AG09319 (cell line): Measurements from ENCODE around the gene RFTN1.

Experiments
- DNase-seq: peaks from one replicate; pipeline ENCODE4 v3.0.0-alpha.2; 2010; ENCODE audit warnings: low read depth; ENCODE audit errors: extremely low read depth
- TF ChIP-seq, protein P1 (sequence below): IDR thresholded peaks from 2 replicates; pipeline ENCODE4 v1.5.1; 2011; ENCODE audit warnings: low read depth, mild to moderate bottlenecking, inconsistent platforms, low read length, moderate library complexity

The RFTN1 gene

DNA sequence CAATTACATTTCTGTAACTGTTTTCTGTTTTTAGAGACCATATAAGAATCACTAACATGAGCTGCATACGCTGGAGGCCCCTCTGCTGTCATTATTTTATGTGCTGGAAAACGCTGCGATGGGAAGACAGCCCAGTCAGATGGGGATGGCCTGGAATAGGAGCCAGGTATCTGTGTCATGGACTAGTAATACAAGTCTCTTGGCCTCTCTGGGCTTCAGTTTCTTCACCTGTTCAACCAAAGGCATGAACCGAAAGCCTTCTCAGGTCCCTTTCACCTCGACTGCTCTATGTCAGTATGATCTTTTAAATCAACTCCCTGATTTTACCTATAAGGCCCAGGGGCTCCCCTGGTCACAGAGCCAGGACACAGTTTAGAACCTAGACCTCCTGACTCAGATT is 14.6 kb upstream of the RFTN1 start:
- TF ChIP-seq, protein P1, sequence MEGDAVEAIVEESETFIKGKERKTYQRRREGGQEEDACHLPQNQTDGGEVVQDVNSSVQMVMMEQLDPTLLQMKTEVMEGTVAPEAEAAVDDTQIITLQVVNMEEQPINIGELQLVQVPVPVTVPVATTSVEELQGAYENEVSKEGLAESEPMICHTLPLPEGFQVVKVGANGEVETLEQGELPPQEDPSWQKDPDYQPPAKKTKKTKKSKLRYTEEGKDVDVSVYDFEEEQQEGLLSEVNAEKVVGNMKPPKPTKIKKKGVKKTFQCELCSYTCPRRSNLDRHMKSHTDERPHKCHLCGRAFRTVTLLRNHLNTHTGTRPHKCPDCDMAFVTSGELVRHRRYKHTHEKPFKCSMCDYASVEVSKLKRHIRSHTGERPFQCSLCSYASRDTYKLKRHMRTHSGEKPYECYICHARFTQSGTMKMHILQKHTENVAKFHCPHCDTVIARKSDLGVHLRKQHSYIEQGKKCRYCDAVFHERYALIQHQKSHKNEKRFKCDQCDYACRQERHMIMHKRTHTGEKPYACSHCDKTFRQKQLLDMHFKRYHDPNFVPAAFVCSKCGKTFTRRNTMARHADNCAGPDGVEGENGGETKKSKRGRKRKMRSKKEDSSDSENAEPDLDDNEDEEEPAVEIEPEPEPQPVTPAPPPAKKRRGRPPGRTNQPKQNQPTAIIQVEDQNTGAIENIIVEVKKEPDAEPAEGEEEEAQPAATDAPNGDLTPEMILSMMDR, result no peak
- DNase-seq, result no peak

DNA sequence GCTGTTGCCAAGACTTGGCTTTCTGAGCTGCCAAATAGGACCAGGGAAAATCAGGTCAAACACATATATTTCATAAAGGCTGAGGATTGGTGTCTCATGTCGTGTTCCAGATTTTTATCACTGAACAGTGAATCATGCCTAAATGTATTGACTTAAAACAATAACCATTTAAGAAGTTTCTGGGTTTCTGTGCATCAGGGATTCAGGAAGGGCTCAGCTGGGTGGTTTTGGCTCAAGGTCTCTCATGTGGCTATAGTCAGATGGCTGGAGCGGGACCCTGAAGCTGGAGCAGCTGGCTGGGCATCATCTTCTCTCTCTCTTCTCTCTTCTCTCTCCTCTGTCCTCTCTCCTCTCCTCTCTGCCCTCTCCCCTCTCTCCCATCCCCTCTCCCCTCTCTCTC is 10.7 kb upstream of the RFTN1 start:
- DNase-seq, result no peak
- TF ChIP-seq, protein P1, result no peak

DNA sequence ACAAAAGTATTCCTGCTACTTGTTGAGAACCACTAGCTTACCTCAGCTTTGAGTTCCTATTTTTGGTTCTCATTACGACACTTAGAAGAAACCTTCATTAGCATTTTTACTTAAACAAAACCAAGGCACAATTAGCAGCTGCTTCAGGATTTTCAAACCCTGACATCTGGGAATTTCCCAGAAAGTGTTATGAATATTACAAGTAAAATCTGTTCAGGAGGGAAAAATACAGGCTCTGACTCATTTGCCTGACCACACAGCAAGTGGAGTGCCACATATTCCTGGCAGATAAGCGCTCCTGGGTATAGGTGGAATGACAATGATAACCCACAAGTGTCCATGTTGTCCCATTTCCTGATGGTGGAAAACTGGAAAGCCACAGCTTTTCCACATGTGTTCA is 10.3 kb upstream of the RFTN1 start:
- DNase-seq, result no peak
- TF ChIP-seq, protein P1, result no peak

DNA sequence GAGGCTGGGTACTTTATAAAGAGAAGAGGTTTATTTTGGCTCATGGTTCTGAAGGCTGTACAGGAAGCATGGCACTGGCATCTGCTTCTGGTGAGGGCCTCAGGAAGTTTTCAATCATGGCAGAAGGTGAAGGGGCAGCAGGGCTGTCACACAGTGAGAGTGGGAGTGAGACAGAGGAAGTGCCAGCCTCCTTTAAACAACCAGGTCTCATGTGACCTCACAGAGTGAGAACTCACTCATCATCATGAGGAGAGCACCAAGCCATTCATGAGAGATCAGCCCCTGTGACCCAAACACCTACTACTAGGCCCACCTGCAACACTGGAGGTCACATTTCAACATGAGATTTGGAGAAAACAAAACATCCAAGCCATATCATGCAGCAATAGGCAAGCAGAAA is 9.3 kb upstream of the RFTN1 start:
- DNase-seq, result no peak
- TF ChIP-seq, protein P1, result no peak

DNA sequence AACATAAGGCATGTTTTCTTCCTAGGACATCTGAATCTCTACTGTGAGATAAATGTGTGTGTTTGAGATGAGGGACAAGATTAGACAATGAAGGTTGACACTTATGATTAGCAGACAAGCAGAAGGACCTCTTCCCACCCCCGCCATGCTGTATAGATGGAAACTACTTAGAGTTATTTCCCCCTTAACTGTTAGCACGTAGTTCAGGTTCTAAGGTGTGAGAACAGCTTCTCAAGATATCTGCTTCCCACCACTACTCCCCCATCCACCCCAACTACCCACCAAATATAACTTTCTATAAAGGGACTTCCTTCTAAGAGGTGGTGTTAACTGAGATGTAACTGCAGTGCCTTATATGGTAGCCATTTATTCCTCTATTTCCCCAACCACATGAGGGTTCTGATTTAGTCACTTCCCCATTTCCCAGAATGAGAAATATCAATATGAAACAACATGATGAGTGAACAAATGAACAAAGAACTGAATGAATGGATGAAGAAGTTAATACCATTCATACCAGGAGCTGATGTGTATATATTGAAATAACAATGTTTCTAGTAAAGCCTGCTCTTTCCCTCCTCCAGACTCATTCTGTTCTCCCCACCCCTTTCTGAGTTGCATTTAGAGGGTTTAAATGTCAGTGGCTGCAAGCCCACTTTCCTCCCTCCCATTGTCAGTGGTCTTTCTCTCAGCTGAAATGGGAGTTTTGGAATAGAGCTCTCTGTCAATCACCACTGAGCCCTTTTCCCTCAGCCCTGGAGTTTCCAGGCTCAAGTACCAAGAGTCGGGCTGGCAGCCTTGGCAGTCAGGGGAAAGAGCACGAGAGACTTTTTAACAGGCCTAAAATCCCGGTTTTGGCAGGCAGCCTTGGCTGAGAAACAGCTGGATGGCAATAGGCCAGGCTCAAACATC is 7.7 kb upstream of the RFTN1 start:
- no peak for DNase-seq
- TF ChIP-seq, protein P1, result no peak

DNA sequence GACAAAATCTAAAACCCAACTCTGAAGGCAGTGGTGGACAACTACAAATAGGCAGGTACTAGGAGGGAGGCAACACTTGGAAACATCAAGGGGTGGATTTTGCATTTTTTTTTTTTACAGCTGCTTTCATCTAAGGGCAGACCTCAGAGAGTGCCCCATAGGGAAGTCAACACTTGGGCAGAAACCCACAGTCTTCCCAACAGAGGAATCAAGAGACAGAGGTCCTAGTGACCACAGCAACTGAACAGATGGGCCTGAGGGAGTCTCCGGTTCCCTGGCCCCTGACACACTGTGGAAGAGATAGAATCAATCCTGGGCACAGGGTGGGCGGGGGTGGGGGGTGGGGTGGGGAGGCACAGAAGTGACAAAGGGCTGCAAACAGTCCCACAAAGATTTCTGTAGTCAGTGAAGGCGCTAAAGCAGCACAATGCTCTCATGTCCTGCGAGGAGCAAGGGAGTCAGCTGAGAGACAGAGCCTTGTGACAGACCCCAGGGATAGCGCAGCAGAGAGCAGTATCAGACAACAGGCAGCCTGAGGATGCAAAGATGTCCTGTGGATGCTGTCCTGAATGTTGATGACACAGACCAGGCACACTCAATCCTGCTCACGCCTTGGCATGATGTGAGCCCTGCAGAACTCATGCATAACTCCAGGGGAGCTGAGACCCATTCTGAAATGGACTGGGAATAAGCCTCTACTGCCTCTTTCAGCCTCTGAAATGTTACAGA is 6.9 kb upstream of the RFTN1 start:
- TF ChIP-seq, protein P1, result no peak
- no peak for DNase-seq
